K562 (cell line): Measurements from ENCODE around the gene WDR81. TPM values are rescaled to one million over a fixed set of nuclear protein-coding genes. Genes with fewer than 3 reads are reported as not detected.

Experiments used
- ARID2 ChIP-seq: fragments of 450-650 bp; IDR thresholded peaks from 2 replicates; pipeline ENCODE4 v1.6.1; 2017; ENCODE audit warnings: antibody characterized with exemption, mild to moderate bottlenecking
- C11orf30 ChIP-seq: fragments of 450-650 bp; IDR thresholded peaks from 2 replicates; pipeline ENCODE4 v1.6.1; 2016; ENCODE audit warnings: low read depth, mild to moderate bottlenecking
- ELF1 ChIP-seq: fragments of 200-800 bp; sonication (Bioruptor generic); IDR thresholded peaks from 2 replicates; pipeline ENCODE4 v1.6.1; 2016; ENCODE audit warnings: missing genetic modification characterization, missing compliant biosample characterization
- ELK1 ChIP-seq: sonication (generic); formaldehyde crosslinking; IDR thresholded peaks from 2 replicates; pipeline ENCODE4 v1.8.1; 2022; ENCODE audit warnings: missing genetic modification reagents
- EP300 ChIP-seq: IDR thresholded peaks from 2 replicates; pipeline ENCODE4 v1.6.1; 2012; ENCODE audit warnings: low read length, improper control_type of control experiment
- ESRRA ChIP-seq: fragments of 450-650 bp; IDR thresholded peaks from 2 replicates; pipeline ENCODE4 v1.6.1; 2014; ENCODE audit warnings: low read depth, mild to moderate bottlenecking, moderate library complexity, borderline replicate concordance
- ETV1 ChIP-seq: fragments of 450-650 bp; conservative IDR thresholded peaks from 2 replicates; pipeline ENCODE4 v1.6.1; 2016; ENCODE audit warnings: missing genetic modification characterization, control low read depth, low read depth, missing compliant biosample characterization
- MGA ChIP-seq: fragments of 450-650 bp; IDR thresholded peaks from 2 replicates; pipeline ENCODE4 v1.6.1; 2016; ENCODE audit warnings: mild to moderate bottlenecking, moderate library complexity
- PHF20 ChIP-seq: fragments of 450-650 bp; IDR thresholded peaks from 2 replicates; pipeline ENCODE4 v1.6.1; 2018; ENCODE audit not compliant: partially characterized antibody
- SNIP1 ChIP-seq: fragments of 450-650 bp; IDR thresholded peaks from 2 replicates; pipeline ENCODE4 v1.7.1; 2017; ENCODE audit warnings: low read depth, mild to moderate bottlenecking
- ZBTB7A ChIP-seq: IDR thresholded peaks from 2 replicates; pipeline ENCODE4 v1.6.1; 2011; ENCODE audit warnings: low read depth, mild to moderate bottlenecking, low read length, moderate library complexity, borderline replicate concordance; ENCODE audit not compliant: control insufficient read depth
- ZNF699 ChIP-seq: fragments of 250-450 bp; sonication (Bioruptor Pico); IDR thresholded peaks from 2 replicates; pipeline ENCODE4 v1.8.0; 2021; ENCODE audit warnings: mild to moderate bottlenecking, moderate library complexity; ENCODE audit not compliant: insufficient replicate concordance
- polyA plus RNA-seq, 8 experiments: library from polyadenylated mRNA; depleted of rRNA in 4 of 8; stranded (reverse) in 5 of 8; unstranded in 3 of 8; fragments of >200 nt; fragmentation: Nextera tagmentation in 2 of 8; fragmentation: Illumina TruSeq in 1 of 8; extraction: Ambion mirVana in 2 of 8; extraction: Trizol in 1 of 8; gene quantifications; 2 replicates each; pipeline versions ENCODE4 v1.2.1 to v1.2.3, GENCODE V29; 2011 to 2014; ENCODE audit warnings: inconsistent platforms in 1 of 8, missing spikeins in 1 of 8
- total RNA-seq, 7 experiments: library from RNA; depleted of rRNA in 6 of 7; stranded (reverse); fragments of >200 nt in 6 of 7; fragmentation: Illumina TruSeq in 2 of 7; extraction: Trizol in 2 of 7; gene quantifications; 2 replicates each; pipeline versions ENCODE4 v1.2.1 to v1.2.3, GENCODE V29; 2011 to 2021; ENCODE audit warnings: low replicate concordance in 1 of 7

The WDR81 gene
- total and polyA plus RNA-seq, 9 of the 15 experiments (the other 6 are each of a cell fraction or from before 2014, with no cell fraction given), result 0.01 to 17.1 (median 3.3) TPM

- TF ChIP-seq MGA (peak; percentile 60; the same call in 1 of the 2 replicates), ZNF699 (CRISPR knock-in tag) (no peak), EP300 (peak; percentile 78), ARID2 (no peak), ELK1 (no peak), C11orf30 (peak; percentile 95), ELF1 (peak; percentile 68), PHF20 (no peak), ETV1 (tag) (peak; percentile 85), SNIP1 (peak; percentile 97), ZBTB7A (peak; percentile 69; the same call in 1 of the 2 replicates), ESRRA (peak; percentile 60; the same call in 1 of the 2 replicates)
These were observed 7.4 kb upstream of the WDR81 start (continued) for GRCh38 chr17:1716912-1717695.
